Endothelial cell of umbilical vein (primary cell): ENCODE results near the gene SEPTIN10.

ENCODE experiments used
- CTCF ChIP-seq, 2 donors: IDR thresholded peaks; 1 replicate in 1 of 2; 2 replicates in 1 of 2; pipeline ENCODE4 v1.5.1; 2011; ENCODE audit warnings: low read length in 2 of 2, mild to moderate bottlenecking in 2 of 2, moderate library complexity in 2 of 2, control low read depth in 1 of 2, inconsistent platforms in 1 of 2, low read depth in 1 of 2; ENCODE audit not compliant: insufficient read depth in 1 of 2; ENCODE audit errors: extremely low read depth in 1 of 2
- EZH2 ChIP-seq: IDR thresholded peaks from 2 replicates; pipeline ENCODE4 v1.6.1; 2012; ENCODE audit warnings: borderline replicate concordance, low read depth, mild to moderate bottlenecking, moderate library complexity, low read length, inconsistent platforms; ENCODE audit not compliant: severe bottlenecking
- FOS ChIP-seq: IDR thresholded peaks from 2 replicates; pipeline ENCODE4 v1.6.1; 2011; ENCODE audit warnings: mild to moderate bottlenecking, low read length, moderate library complexity, borderline replicate concordance; ENCODE audit not compliant: insufficient read depth
- JUN ChIP-seq: IDR thresholded peaks from 2 replicates; pipeline ENCODE4 v1.6.1; 2011; ENCODE audit warnings: borderline replicate concordance, low read depth; ENCODE audit not compliant: insufficient read length, insufficient read depth
- POLR2A ChIP-seq: IDR thresholded peaks from 2 replicates; pipeline ENCODE4 v1.6.1; 2012; ENCODE audit warnings: low read depth, mild to moderate bottlenecking, control low read depth, low read length
- POLR2AphosphoS5 ChIP-seq: IDR thresholded peaks from 2 replicates; pipeline ENCODE4 v1.6.1; 2012; ENCODE audit warnings: low read depth, mild to moderate bottlenecking, control low read depth, low read length, moderate library complexity; ENCODE audit not compliant: insufficient read depth

- TF ChIP-seq POLR2A (no peak), EZH2 (no peak), CTCF (IDR thresholded peaks at IDR 0.05; ENCODE audit: extremely low read depth in 1 of 2, insufficient read depth in 1 of 2, low read depth in 1 of 2, low read length in 2 of 2) (no peak), JUN (no peak), FOS (no peak), POLR2AphosphoS5 (no peak)
These were observed 92.3 kb downstream of the SEPTIN10 start for GRCh38 chr2:109521233-109522062.
